AG10803 (cell line): ENCODE measurements around the gene CCDC12.

Experiments used
- DNase-seq: peaks from one replicate; pipeline ENCODE4 v3.0.0; 2010; ENCODE audit warnings: low read depth
- H3K4me3 ChIP-seq: 2 replicates; pipeline ENCODE4 v1.5.1; 2011; ENCODE audit warnings: mild to moderate bottlenecking, low read length, control low read depth
- CTCF ChIP-seq: conservative IDR thresholded peaks from 2 replicates; pipeline ENCODE4 v1.5.1; 2011; ENCODE audit warnings: mild to moderate bottlenecking, low read length, control low read depth, inconsistent platforms

Gene CCDC12

DNA sequence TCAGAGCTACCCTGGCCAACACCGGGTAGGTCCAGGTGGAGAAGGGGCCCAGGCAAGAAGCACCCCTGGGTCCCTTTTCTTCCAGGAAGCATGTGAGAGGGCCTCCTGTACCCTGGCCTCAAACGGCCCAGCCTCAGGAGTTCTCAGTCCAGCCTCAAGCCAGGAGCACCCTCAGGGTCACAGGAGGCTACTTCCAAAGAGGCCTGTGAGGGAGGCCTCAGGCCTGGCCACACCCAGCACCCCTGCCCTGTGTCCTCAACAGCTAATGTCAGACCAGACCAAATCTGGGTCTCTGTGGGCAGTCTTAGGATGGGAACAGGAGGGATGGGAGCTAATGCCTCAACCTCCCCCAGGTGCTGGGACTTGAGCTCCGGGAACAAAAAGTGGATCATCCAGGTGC is 75.5 kb downstream of the CCDC12 start:
- no peak for TF ChIP-seq CTCF
- H3K4me3 ChIP-seq: no peak overlapping the region
- no peak for DNase-seq

GRCh38 chr3:46900356-46900755 is 76.2 kb downstream of the CCDC12 start:
- DNase-seq: no peak
- H3K4me3 ChIP-seq: no peak overlapping the region
- no peak for TF ChIP-seq CTCF

GRCh38 chr3:46900007-46900292 is 76.6 kb downstream of the CCDC12 start:
- H3K4me3 ChIP-seq: no peak overlapping the region
- TF ChIP-seq CTCF: no peak
- no peak for DNase-seq

DNA sequence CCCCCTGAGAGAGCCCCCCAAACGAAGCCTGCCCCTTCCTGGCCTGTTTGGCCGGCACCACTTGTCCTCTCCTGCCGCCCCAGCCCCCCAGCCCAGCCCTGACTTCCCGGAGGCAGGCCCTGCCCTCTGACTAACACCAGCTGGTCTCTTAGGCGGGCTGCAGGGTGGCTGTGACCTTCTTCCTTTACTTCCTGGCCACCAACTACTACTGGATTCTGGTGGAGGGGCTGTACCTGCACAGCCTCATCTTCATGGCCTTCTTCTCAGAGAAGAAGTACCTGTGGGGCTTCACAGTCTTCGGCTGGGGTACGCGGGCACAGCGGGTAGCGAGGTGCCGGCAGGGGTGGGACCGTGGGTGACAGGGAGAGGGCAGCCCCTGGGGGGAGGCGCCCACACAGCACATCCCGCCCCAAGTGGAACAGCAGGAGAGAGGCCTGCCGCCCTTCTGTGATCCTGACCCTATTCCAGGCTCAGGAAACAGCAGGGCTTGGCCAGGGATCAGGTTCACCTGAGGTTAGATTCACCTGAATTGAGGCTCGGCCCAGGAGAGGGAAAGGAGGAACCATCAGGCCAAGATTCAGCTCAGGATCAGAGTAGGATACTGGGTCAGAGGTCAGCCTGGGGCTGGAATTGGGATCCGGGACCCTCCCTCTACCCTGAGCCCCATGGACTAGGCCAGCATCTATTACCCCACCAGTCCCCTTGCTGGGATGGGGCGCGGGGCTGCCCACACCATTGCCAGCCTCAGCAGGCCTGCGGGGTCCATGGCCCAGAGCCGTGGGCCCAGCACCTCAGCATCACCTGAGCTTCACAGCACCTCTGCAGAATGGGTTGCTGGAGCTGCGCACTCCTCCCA is 77.2 kb downstream of the CCDC12 start:
- no peak for DNase-seq
- TF ChIP-seq CTCF: no peak
- H3K4me3 ChIP-seq: no peak overlapping the region

- DNase-seq: no peak
- no peak overlapping the region for H3K4me3 ChIP-seq
- TF ChIP-seq CTCF: no peak
Observed at GRCh38 chr3:46898321-46899150, 78.0 kb downstream of the CCDC12 start.

DNA sequence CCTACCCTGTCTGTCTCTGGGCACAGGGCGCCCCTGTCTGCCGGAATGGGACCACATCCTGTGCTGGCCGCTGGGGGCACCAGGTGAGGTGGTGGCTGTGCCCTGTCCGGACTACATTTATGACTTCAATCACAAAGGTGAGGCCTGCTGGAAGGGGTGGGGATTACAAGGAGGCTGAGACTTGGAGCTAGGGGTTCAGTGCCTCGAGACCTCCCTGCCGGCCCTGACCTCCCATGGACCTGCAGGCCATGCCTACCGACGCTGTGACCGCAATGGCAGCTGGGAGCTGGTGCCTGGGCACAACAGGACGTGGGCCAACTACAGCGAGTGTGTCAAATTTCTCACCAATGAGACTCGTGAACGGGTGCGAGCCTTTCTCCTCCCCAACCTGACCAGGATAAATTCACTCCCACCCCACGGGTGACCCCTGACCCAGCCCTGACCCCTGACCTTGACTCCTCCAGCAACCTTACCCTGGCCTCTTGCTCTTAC is 78.7 kb downstream of the CCDC12 start:
- DNase-seq: no peak
- TF ChIP-seq CTCF: no peak
- H3K4me3 ChIP-seq: no peak overlapping the region
